ENCODE measurements around the gene MRC2. TPM values are rescaled to one million over a fixed set of nuclear protein-coding genes. Genes with fewer than 3 reads are reported as not detected.

The MRC2 gene
- total RNA-seq, 1 donor: 245 TPM

- DNase-seq (ENCODE audit: low read depth): no peak
- no peak overlapping the region for H3K4me3 ChIP-seq (ENCODE audit: low read depth, low read length)
- TF ChIP-seq CTCF (IDR thresholded peaks at IDR 0.05; ENCODE audit: insufficient read depth, low read length): no peak
Measured at GRCh38 chr17:62631936-62632924, 4.8 kb downstream of the MRC2 start.

GRCh38 chr17:62637809-62638208, 10.3 kb downstream of the MRC2 start:
- DNase-seq (ENCODE audit: low read depth): no peak
- no peak overlapping the region for H3K4me3 ChIP-seq (ENCODE audit: low read depth, low read length)
- peak; percentile 6 for TF ChIP-seq CTCF (IDR thresholded peaks at IDR 0.05; ENCODE audit: insufficient read depth, low read length)

- no peak overlapping the region for H3K4me3 ChIP-seq (ENCODE audit: low read depth, low read length)
- DNase-seq (ENCODE audit: low read depth): no peak
- no peak for TF ChIP-seq CTCF (IDR thresholded peaks at IDR 0.05; ENCODE audit: insufficient read depth, low read length)
Measured at GRCh38 chr17:62641153-62641552, 13.7 kb downstream of the MRC2 start.

- no peak for DNase-seq (ENCODE audit: low read depth)
- no peak for TF ChIP-seq CTCF (IDR thresholded peaks at IDR 0.05; ENCODE audit: insufficient read depth, low read length)
- H3K4me3 ChIP-seq (ENCODE audit: low read depth, low read length): no peak overlapping the region
Measured at GRCh38 chr17:62641951-62642350, 14.5 kb downstream of the MRC2 start.

- H3K4me3 ChIP-seq (ENCODE audit: low read depth, low read length): no peak overlapping the region
- no peak for TF ChIP-seq CTCF (IDR thresholded peaks at IDR 0.05; ENCODE audit: insufficient read depth, low read length)
- no peak for DNase-seq (ENCODE audit: low read depth)
Measured at GRCh38 chr17:62643496-62643895, 16.0 kb downstream of the MRC2 start.

GRCh38 chr17:62644487-62645173, 17.2 kb downstream of the MRC2 start:
- TF ChIP-seq CTCF (IDR thresholded peaks at IDR 0.05; ENCODE audit: insufficient read depth, low read length): no peak
- no peak for DNase-seq (ENCODE audit: low read depth)
- H3K4me3 ChIP-seq (ENCODE audit: low read depth, low read length): no peak overlapping the region

Data from fibroblast of the aortic adventitia (primary cell).